K562 (cell line): ENCODE measurements around the gene HOMEZ. TPM values are rescaled to one million over a fixed set of nuclear protein-coding genes. Genes with fewer than 3 reads are reported as not detected.

Experiments used
- BRD9 ChIP-seq: fragments of 450-650 bp; IDR thresholded peaks from 2 replicates; pipeline ENCODE4 v1.6.1; 2018; ENCODE audit warnings: low read depth; ENCODE audit not compliant: partially characterized antibody
- C11orf30 ChIP-seq: fragments of 450-650 bp; IDR thresholded peaks from 2 replicates; pipeline ENCODE4 v1.6.1; 2016; ENCODE audit warnings: low read depth, mild to moderate bottlenecking
- E2F8 ChIP-seq: fragments of 450-650 bp; IDR thresholded peaks from 2 replicates; pipeline ENCODE4 v1.7.1; 2018; ENCODE audit warnings: mild to moderate bottlenecking, low read depth; ENCODE audit not compliant: partially characterized antibody
- FIP1L1 ChIP-seq: fragments of 200-400 bp; formaldehyde crosslinking; IDR thresholded peaks from 2 replicates; pipeline ENCODE4 v1.6.1; 2018; ENCODE audit warnings: mild to moderate bottlenecking, low read depth, low read length; ENCODE audit not compliant: poor library complexity, severe bottlenecking
- GATAD2B ChIP-seq: fragments of 450-650 bp; IDR thresholded peaks from 2 replicates; pipeline ENCODE4 v1.6.1; 2017; ENCODE audit warnings: mild to moderate bottlenecking, borderline replicate concordance
- HES1 ChIP-seq: fragments of 450-650 bp; IDR thresholded peaks from 2 replicates; pipeline ENCODE4 v1.6.1; 2016; ENCODE audit warnings: low read depth, mild to moderate bottlenecking, moderate library complexity
- HSF4 ChIP-seq: fragments of 250-450 bp; sonication (Bioruptor Pico); IDR thresholded peaks from 2 replicates; pipeline ENCODE4 v2.1.2; 2022; ENCODE audit warnings: mild to moderate bottlenecking, moderate library complexity, borderline replicate concordance
- MYC ChIP-seq, 2 experiments: fragments of 250-450 bp in 1 of 2; sonication (Bioruptor Pico) in 1 of 2; IDR thresholded peaks; 2 replicates each; pipeline versions ENCODE4 v1.5.1 to v1.6.1; 2012 to 2021; ENCODE audit warnings: low read depth in 2 of 2, borderline replicate concordance in 1 of 2, improper control_type of control experiment in 1 of 2, low read length in 1 of 2, mild to moderate bottlenecking in 1 of 2, moderate library complexity in 1 of 2
- NEUROD1 ChIP-seq: fragments of 150-350 bp; IDR thresholded peaks from 2 replicates; pipeline ENCODE4 v1.6.1; 2014; ENCODE audit warnings: borderline replicate concordance, low read length, low read depth; ENCODE audit not compliant: partially characterized antibody
- RBM39 ChIP-seq: fragments of 200-400 bp; formaldehyde crosslinking; optimal IDR thresholded peaks from 2 replicates; pipeline ENCODE3; 2018; ENCODE audit warnings: low read depth, low read length
- SPI1 ChIP-seq: IDR thresholded peaks from 2 replicates; pipeline ENCODE4 v1.6.1; 2011; ENCODE audit warnings: low read depth, low read length, control low read depth, borderline replicate concordance
- TFE3 ChIP-seq: fragments of 450-650 bp; formaldehyde crosslinking; IDR thresholded peaks from 2 replicates; pipeline ENCODE4 v1.4.0; 2020; ENCODE audit warnings: mild to moderate bottlenecking, mixed read lengths
- ZBTB34 ChIP-seq: fragments of 250-450 bp; sonication (Bioruptor Pico); IDR thresholded peaks from 2 replicates; pipeline ENCODE4 v1.8.0; 2021; ENCODE audit warnings: mild to moderate bottlenecking, moderate library complexity
- ZBTB8A ChIP-seq: fragments of 450-650 bp; IDR thresholded peaks from 2 replicates; pipeline ENCODE4 v1.6.1; 2018; ENCODE audit warnings: mild to moderate bottlenecking, moderate library complexity; ENCODE audit not compliant: partially characterized antibody
- ZNF395 ChIP-seq: fragments of 200-800 bp; sonication (Bioruptor generic); IDR thresholded peaks from 2 replicates; pipeline ENCODE4 v1.6.1; 2017; ENCODE audit warnings: missing genetic modification characterization, missing compliant biosample characterization
- ZNF584 ChIP-seq: fragments of 200-800 bp; sonication (Bioruptor generic); IDR thresholded peaks from 2 replicates; pipeline ENCODE4 v1.6.1; 2016; ENCODE audit warnings: low read depth, mild to moderate bottlenecking, missing genetic modification characterization, missing compliant biosample characterization
- ZSCAN32 ChIP-seq: fragments of 450-650 bp; formaldehyde crosslinking; IDR thresholded peaks from 2 replicates; pipeline ENCODE4 v1.4.0; 2020; ENCODE audit warnings: mild to moderate bottlenecking, moderate library complexity
- polyA plus RNA-seq, 8 experiments: library from polyadenylated mRNA; depleted of rRNA in 4 of 8; stranded (reverse) in 5 of 8; unstranded in 3 of 8; fragments of >200 nt; fragmentation: Nextera tagmentation in 2 of 8; fragmentation: Illumina TruSeq in 1 of 8; extraction: Ambion mirVana in 2 of 8; extraction: Trizol in 1 of 8; gene quantifications; 2 replicates each; pipeline versions ENCODE4 v1.2.1 to v1.2.3, GENCODE V29; 2011 to 2014; ENCODE audit warnings: inconsistent platforms in 1 of 8, missing spikeins in 1 of 8
- total RNA-seq, 7 experiments: library from RNA; depleted of rRNA in 6 of 7; stranded (reverse); fragments of >200 nt in 6 of 7; fragmentation: Illumina TruSeq in 2 of 7; extraction: Trizol in 2 of 7; gene quantifications; 2 replicates each; pipeline versions ENCODE4 v1.2.1 to v1.2.3, GENCODE V29; 2011 to 2021; ENCODE audit warnings: low replicate concordance in 1 of 7

HOMEZ gene
- total and polyA plus RNA-seq, 9 of the 15 experiments (the other 6 are each of a cell fraction or from before 2014, with no cell fraction given): 3.0 to 30.2 (median 16.9) TPM

- TF ChIP-seq E2F8 (peak; percentile 44), BRD9 (no peak), FIP1L1 (no peak), HSF4 (CRISPR knock-in tag) (no peak), C11orf30 (no peak), ZNF584 (peak; percentile 86), RBM39 (no peak), SPI1 (no peak), TFE3 (peak; percentile 98), ZNF395 (peak; percentile 15; the same call in 1 of the 2 replicates), GATAD2B (no peak), MYC (IDR thresholded peaks at IDR 0.05; ENCODE audit: low read depth, low read length) (peak; percentile 93), MYC (CRISPR knock-in tag; IDR thresholded peaks at IDR 0.05; ENCODE audit: borderline replicate concordance, low read depth) (no peak), ZBTB8A (no peak), ZSCAN32 (no peak), ZBTB34 (no peak), NEUROD1 (peak; percentile 70), HES1 (no peak)
These were observed 15.5 kb upstream of the HOMEZ start (continued) for GRCh38 chr14:23301288-23301968.
